AG04449 (cell line): ENCODE results near the gene JAK2.

Experiments
- CTCF ChIA-PET: fragments of 350-600 bp; formaldehyde crosslinking; extraction: SDS; loops from one replicate; lab custom pipeline; 2021; ENCODE audit warnings: antibody characterized with exemption; lab: Yijun Ruan, JAX
- POLR2A ChIA-PET: fragments of 400-600, 350-600 bp; formaldehyde crosslinking; extraction: SDS; loops from one replicate; lab custom pipeline; 2020; ENCODE audit warnings: antibody characterized with exemption, inconsistent platforms; lab: Yijun Ruan, JAX
- DNase-seq: peaks from one replicate; pipeline ENCODE4 v3.0.0-alpha.2; 2010; ENCODE audit warnings: low read depth, low spot score
- H3K4me3 ChIP-seq: 2 replicates; pipeline ENCODE4 v1.5.1; 2011; ENCODE audit warnings: low read depth, mild to moderate bottlenecking, control low read depth, low read length
- CTCF ChIP-seq: IDR thresholded peaks from one replicate; pipeline ENCODE4 v1.5.1; 2011; ENCODE audit warnings: mild to moderate bottlenecking, moderate library complexity, low read length, control low read depth, inconsistent platforms; ENCODE audit not compliant: insufficient read depth; ENCODE audit errors: missing control alignments

Gene JAK2

GRCh38 chr9:4964540-4964939 is 20.5 kb upstream of the JAK2 start:
- ChIA-PET CTCF (no interaction called here), POLR2A (no interaction called here)
- TF ChIP-seq CTCF: no peak
- no peak for DNase-seq
- no peak overlapping the region for H3K4me3 ChIP-seq

- ChIA-PET POLR2A (no interaction called here), CTCF (no interaction called here)
- no peak overlapping the region for H3K4me3 ChIP-seq
- no peak for TF ChIP-seq CTCF
- DNase-seq: no peak
These were observed 19.8 kb upstream of the JAK2 start for GRCh38 chr9:4965174-4965821.

GRCh38 chr9:4967523-4967922 is 17.5 kb upstream of the JAK2 start:
- ChIA-PET POLR2A (no interaction called here), CTCF (no interaction called here)
- no peak overlapping the region for H3K4me3 ChIP-seq
- no peak for TF ChIP-seq CTCF
- DNase-seq: no peak

- no peak for DNase-seq
- POLR2A ChIA-PET: no interaction called here
- no peak for TF ChIP-seq CTCF
- no peak overlapping the region for H3K4me3 ChIP-seq
- CTCF ChIA-PET: no interaction called here
These were observed 15.9 kb upstream of the JAK2 start for GRCh38 chr9:4969130-4969529.

- no peak for TF ChIP-seq CTCF
- CTCF ChIA-PET: interaction anchor here (1.0 to 1.3 kb wide), 2 partner anchors 16 to 209 kb away, joined by 3 read pairs; no protein-coding TSS in a partner anchor
- H3K4me3 ChIP-seq: no peak overlapping the region
- POLR2A ChIA-PET: no interaction called here
- DNase-seq: no peak
These were observed 14.0 kb upstream of the JAK2 start for GRCh38 chr9:4970970-4971641.

- ChIA-PET CTCF (interaction anchor here (0.9 to 2.4 kb wide), 3 partner anchors 15 to 214 kb away, joined by 3 to 12 read pairs (median 4); no protein-coding TSS in a partner anchor), POLR2A (no interaction called here)
- no peak overlapping the region for H3K4me3 ChIP-seq
- no peak for DNase-seq
- no peak for TF ChIP-seq CTCF
These were observed 11.8 kb upstream of the JAK2 start for GRCh38 chr9:4973246-4973645.
